OCI-LY1 (cell line): Measurements from ENCODE around the gene CACNA2D3.

Experiments
- H2AFZ ChIP-seq: fragments of 200-600 bp; sonication (generic), shearing (Covaris generic); 2 replicates; pipeline ENCODE4 v1.6.0; 2014; ENCODE audit warnings: antibody characterized with exemption, mild to moderate bottlenecking, low read length
- H3F3A ChIP-seq: fragments of 200-600 bp; sonication (generic), shearing (Covaris generic); 2 replicates; pipeline ENCODE4 v1.6.0; 2014; ENCODE audit warnings: mild to moderate bottlenecking, antibody characterized with exemption, low read length, moderate library complexity; ENCODE audit not compliant: insufficient read depth
- H3K27ac ChIP-seq: fragments of 200-600 bp; sonication (generic); 2 replicates; pipeline ENCODE4 v1.5.1; 2014; ENCODE audit warnings: low read length, mixed run types, mild to moderate bottlenecking, low read depth; ENCODE audit not compliant: poor library complexity, severe bottlenecking
- H3K27me3 ChIP-seq: fragments of 200-600 bp; sonication (generic); 2 replicates; pipeline ENCODE4 v1.6.0; 2014; ENCODE audit warnings: antibody characterized with exemption, mild to moderate bottlenecking, low read length, moderate library complexity; ENCODE audit not compliant: insufficient read depth
- H3K36me3 ChIP-seq: fragments of 200-600 bp; sonication (generic); 2 replicates; pipeline ENCODE4 v1.6.1; 2014; ENCODE audit warnings: mild to moderate bottlenecking, antibody characterized with exemption, low read length, moderate library complexity, mixed read lengths; ENCODE audit not compliant: insufficient read depth
- H3K4me1 ChIP-seq: fragments of 200-600 bp; sonication (generic); 2 replicates; pipeline ENCODE4 v1.5.1; 2014; ENCODE audit warnings: mild to moderate bottlenecking, low read length, moderate library complexity; ENCODE audit not compliant: insufficient read depth, severe bottlenecking
- H3K4me2 ChIP-seq: fragments of 200-600 bp; sonication (generic), shearing (Covaris generic); 2 replicates; pipeline ENCODE4 v1.6.1; 2014; ENCODE audit warnings: low read length
- H3K4me3 ChIP-seq: fragments of 200-600 bp; sonication (generic); 2 replicates; pipeline ENCODE4 v1.5.1; 2014; ENCODE audit warnings: low read length, low read depth, mild to moderate bottlenecking, mixed read lengths; ENCODE audit not compliant: poor library complexity, severe bottlenecking
- H3K79me2 ChIP-seq: fragments of 200-600 bp; shearing (Covaris generic); 2 replicates; pipeline ENCODE4 v1.6.1; 2016; ENCODE audit warnings: mixed run types, low read length, mixed read lengths; ENCODE audit not compliant: insufficient read depth
- H3K9ac ChIP-seq: fragments of 200-600 bp; sonication (generic), shearing (Covaris generic); 2 replicates; pipeline ENCODE4 v1.6.1; 2014; ENCODE audit warnings: mild to moderate bottlenecking, low read length, mixed read lengths
- H3K9me2 ChIP-seq: fragments of 200-600 bp; sonication (generic), shearing (Covaris generic); 2 replicates; pipeline ENCODE4 v1.6.1; 2014; ENCODE audit warnings: low read depth, mild to moderate bottlenecking, low read length, mixed read lengths
- H3K9me3 ChIP-seq: fragments of 200-600 bp; shearing (Covaris generic); 2 replicates; pipeline ENCODE4 v1.6.1; 2014; ENCODE audit warnings: low read length, mixed read lengths
- H4K20me1 ChIP-seq: fragments of 200-600 bp; sonication (generic), shearing (Covaris generic); 2 replicates; pipeline ENCODE4 v1.6.0; 2016; ENCODE audit warnings: mild to moderate bottlenecking, low read length; ENCODE audit not compliant: insufficient read depth
- EZH2 ChIP-seq: fragments of 200-600 bp; sonication (generic), shearing (Covaris generic); IDR thresholded peaks from 2 replicates; pipeline ENCODE4 v1.8.0; 2017; ENCODE audit warnings: borderline replicate concordance, mixed run types, mild to moderate bottlenecking, antibody characterized with exemption, low read length, moderate library complexity, mixed read lengths
- TF ChIP-seq, protein P1 (sequence below): fragments of 200-600 bp; sonication (generic), shearing (Covaris generic); IDR thresholded peaks from 2 replicates; pipeline ENCODE4 v1.5.1; 2017; ENCODE audit warnings: mild to moderate bottlenecking, antibody characterized with exemption, low read length, moderate library complexity, mixed read lengths

Gene CACNA2D3

DNA sequence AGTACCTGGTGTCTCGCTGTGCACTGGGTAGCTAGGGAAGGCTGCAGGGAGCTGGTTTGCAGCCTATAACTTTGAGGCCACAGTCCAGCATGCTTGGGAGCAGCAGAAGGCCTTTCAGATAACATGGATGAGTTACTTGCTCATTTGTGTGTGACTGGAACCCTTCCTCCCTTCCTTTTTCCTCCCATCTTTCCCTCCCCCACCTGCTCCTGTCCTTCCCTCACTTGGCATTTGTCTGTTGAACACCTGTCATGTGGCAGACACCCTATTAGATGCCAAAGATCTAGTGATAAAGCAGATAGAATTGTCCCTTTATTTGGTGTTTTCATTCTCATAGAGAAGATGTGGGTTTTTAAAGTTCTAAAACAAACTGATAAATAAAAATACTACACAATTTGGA lies 733.9 kb downstream of the CACNA2D3 start:
- Histone ChIP-seq H3K36me3 (no peaks in the 10 kb centered on the region), H3K4me1 (no peaks in the 10 kb centered on the region), H3K4me2 (no peak overlapping the region), H3K79me2 (no peaks in the 10 kb centered on the region), H3K27me3 (no peaks in the 10 kb centered on the region), H3K9me2 (no peaks in the 10 kb centered on the region), H3K27ac (no peak overlapping the region), H2AFZ (no peak overlapping the region), H3K4me3 (no peak overlapping the region), H3F3A (no peaks in the 10 kb centered on the region), H4K20me1 (no peaks in the 10 kb centered on the region), H3K9ac (no peak overlapping the region), H3K9me3 (no peaks in the 10 kb centered on the region)
- no peak for TF ChIP-seq EZH2
- TF ChIP-seq, protein P1, sequence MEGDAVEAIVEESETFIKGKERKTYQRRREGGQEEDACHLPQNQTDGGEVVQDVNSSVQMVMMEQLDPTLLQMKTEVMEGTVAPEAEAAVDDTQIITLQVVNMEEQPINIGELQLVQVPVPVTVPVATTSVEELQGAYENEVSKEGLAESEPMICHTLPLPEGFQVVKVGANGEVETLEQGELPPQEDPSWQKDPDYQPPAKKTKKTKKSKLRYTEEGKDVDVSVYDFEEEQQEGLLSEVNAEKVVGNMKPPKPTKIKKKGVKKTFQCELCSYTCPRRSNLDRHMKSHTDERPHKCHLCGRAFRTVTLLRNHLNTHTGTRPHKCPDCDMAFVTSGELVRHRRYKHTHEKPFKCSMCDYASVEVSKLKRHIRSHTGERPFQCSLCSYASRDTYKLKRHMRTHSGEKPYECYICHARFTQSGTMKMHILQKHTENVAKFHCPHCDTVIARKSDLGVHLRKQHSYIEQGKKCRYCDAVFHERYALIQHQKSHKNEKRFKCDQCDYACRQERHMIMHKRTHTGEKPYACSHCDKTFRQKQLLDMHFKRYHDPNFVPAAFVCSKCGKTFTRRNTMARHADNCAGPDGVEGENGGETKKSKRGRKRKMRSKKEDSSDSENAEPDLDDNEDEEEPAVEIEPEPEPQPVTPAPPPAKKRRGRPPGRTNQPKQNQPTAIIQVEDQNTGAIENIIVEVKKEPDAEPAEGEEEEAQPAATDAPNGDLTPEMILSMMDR = no peak

DNA sequence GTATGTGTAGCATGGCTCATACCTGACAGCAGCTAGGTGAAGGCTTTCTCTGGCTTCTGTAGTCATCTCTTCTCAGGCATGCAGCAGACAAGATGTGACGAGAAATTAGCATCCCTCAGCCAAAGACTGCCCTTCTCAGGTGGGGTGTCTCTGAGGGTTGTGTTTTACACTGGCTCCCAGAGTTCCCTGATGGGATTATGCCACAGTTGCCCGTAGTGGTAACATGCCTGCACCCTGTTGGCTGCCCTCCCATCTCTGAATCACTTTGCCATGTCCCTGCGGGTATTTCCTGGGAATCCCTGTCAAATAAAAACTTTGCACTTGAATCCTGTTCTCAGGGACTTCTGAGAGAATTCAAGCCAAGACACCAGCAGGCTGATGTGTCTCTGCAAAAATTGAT lies 735.0 kb downstream of the CACNA2D3 start:
- no peak overlapping the region for H3K4me2 ChIP-seq
- H3K4me3 ChIP-seq = no peak overlapping the region
- no peaks in the 10 kb centered on the region for H3K27me3 ChIP-seq
- H3K9me3 ChIP-seq = no peaks in the 10 kb centered on the region
- H3K9ac ChIP-seq = no peak overlapping the region
- H3K4me1 ChIP-seq = no peaks in the 10 kb centered on the region
- H4K20me1 ChIP-seq = no peaks in the 10 kb centered on the region
- no peak for TF ChIP-seq EZH2
- TF ChIP-seq, protein P1 = no peak
- no peak overlapping the region for H3K27ac ChIP-seq
- H3K36me3 ChIP-seq = no peaks in the 10 kb centered on the region
- no peak overlapping the region for H2AFZ ChIP-seq
- H3F3A ChIP-seq = no peaks in the 10 kb centered on the region
- H3K9me2 ChIP-seq = no peaks in the 10 kb centered on the region
- H3K79me2 ChIP-seq = no peaks in the 10 kb centered on the region

DNA sequence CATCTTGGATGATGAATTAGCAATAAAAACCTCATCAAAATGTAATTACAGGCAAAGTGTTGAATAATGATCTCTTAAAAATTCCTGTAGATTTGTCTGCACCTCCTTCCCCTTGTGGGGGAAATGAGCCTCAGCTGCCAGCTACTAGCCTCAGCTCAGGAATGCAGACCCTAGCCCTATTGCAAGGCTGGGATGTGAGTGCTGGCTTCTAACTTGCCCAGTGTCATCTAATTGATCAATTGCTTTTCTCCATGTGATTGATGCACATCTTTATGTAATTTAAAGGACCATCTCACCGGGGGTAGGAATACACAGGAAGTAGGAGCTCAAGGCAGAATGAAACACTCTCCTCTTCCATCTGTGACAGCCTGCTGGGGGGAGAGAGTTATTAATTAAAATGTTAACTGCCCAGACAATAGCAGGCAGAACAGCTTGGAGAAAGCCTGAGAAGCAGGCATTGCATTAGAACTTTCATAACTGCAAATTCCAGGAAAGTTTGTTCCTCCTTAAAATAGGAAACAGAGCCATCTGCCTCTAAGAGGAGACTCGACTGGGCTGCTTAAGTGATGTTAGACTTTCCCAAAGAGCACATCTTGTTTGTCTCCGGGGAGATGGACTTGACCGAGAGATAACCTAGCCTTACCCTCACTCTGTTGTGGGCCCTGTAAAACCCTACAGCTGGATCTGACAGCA lies 735.9 kb downstream of the CACNA2D3 start:
- Histone ChIP-seq H3K36me3 (no peaks in the 10 kb centered on the region), H3K9ac (no peak overlapping the region), H3K9me3 (no peaks in the 10 kb centered on the region), H3K27me3 (no peaks in the 10 kb centered on the region), H4K20me1 (no peaks in the 10 kb centered on the region), H3K4me3 (no peak overlapping the region), H3K27ac (no peak overlapping the region), H3K4me1 (no peaks in the 10 kb centered on the region), H3F3A (no peaks in the 10 kb centered on the region), H3K4me2 (no peak overlapping the region), H3K9me2 (no peaks in the 10 kb centered on the region), H3K79me2 (no peaks in the 10 kb centered on the region), H2AFZ (no peak overlapping the region)
- TF ChIP-seq EZH2 = no peak
- TF ChIP-seq, protein P1 = no peak
